Measurements from ENCODE around the gene CCDC142.
"Not testable (repeated sequence)": the region's sequence is repeated elsewhere in the genome, so short reads cannot be mapped to it uniquely, and the experiment has no call there.

Gene CCDC142

DNA sequence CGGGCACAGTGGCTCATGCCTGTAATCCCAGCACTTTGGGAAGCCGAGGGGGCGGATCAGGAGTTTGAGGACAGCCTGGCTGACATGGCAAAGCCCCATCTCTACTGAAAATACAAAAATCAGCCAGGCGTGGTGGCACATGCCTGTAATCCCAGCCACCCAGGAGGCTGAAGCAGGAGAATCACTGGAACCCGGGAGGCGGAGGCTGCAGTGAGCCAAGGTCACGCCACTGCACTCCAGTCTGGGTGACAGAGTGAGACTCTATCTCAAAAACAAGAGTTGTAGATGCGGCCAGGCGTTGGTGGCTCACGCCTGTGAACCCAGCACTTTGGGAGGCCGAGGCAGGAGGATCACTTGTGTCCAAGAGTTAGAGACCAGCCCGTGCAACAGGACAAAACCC, 12.1 kb downstream of the CCDC142 start:
- DNase-seq: not testable (repeated sequence)

DNA sequence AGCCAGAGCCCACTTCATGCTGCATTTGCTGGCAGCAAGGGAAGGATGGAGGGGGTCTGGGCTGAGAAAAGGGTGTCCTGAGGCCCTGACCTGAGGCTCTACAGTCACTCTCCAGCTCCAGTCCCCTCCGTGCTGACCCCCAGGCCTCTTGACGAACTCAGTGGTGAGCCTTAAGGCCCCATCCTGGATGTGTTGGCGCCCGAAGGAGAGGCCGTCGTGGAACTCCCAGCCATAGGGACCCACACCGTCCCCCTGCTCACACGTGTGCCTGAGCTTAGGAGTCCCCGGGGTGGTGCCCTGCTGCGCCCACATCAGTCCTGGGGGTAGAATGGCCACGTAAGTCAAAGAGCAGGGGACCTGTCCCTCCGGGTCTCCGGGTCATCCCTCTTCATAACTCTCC, 18.4 kb downstream of the CCDC142 start:
- no peak for DNase-seq

DNA sequence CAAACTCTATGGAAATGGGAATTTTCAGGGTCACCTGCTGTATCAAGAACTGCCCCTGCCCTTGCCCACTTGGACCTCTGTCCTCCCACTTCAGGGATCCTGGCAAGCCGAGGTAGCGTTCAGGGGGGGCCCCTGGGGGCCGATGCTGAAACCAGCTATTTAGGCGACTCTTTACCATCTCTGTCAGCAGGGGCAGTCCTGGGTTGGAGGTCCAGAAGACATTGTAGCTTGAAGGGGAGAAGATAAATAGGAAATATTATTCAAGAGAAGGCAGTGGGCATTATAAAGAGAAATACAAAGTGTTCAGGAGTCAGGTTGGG, 20.1 kb downstream of the CCDC142 start:
- no peak for DNase-seq

DNA sequence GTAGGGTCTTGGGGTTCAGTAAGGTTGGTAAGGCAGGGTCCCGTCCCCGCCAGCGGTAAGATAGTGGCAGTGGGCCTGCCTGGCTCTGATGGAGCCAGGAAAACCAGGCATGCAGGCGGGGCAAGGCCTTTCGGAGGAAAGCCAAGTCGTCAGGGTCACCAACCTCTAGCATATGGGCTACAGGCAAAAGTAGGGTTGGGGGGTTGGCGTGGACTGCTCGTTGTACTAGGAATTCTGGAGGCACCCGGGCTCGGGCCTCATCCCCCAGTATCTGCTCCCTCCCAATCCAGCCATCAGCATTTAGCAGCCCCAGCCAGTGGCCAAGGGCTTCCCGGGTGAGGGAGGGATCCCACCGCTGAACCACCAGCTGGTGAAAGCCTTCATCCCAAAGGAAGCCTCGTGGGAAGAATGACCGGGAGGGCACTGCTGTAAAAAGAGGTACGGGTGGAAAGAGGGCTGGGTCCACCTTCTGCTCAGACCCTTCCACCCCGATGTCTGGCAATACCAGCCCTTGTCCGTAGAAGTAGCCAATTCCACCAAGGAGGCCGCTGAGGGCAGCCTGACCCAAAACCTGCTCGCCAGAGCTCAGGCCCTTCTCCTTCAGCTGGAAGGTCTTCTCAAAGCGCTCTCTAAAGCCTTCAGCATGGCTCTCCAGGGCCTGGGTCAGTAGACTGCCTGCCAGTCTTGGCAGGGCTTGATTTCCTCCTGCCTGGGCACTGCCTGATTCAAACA, 20.6 kb downstream of the CCDC142 start:
- no peak for DNase-seq

DNA sequence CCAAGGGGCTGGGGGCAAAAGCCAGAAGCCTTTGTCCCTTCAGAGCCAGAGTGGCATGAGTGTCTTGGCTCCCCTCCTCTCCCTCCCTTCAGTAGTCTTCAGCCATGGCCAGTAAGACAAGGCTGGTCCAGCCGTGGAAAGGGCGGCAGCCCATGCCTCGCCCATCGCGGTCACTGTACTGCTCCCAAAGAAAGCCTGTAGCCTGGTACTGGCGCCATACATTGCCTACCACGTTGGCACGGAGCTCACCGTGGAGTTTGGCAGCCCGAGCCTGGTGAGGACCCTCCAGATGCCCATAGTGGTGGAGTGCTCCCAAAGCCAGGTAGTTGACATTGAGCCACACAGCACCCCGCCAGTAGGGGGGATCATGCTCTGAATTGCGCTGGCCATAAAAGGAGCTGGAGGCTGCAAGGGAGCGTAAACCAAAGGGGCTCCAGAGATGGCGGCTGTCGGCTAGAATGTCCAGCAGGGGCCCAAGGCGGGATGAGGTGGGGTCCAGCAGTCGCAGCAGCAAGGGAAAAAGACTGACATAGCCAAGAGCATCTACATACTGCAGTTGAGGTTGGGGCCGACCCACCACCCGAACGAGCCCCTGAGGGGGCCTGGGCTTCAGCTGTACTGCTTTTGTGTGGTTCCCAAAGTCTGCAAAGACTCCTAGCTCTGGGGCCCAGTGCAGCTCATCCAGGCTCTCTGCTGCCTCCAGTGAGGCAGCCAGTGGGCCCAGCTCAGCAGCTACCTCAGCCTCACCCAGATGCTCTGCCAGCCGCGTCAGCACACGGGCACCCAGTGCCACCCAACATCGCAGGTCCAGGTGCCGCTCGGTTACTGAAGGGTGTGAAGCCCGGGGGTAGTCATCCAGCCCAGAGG, 21.4 kb downstream of the CCDC142 start:
- no peak for DNase-seq

DNA sequence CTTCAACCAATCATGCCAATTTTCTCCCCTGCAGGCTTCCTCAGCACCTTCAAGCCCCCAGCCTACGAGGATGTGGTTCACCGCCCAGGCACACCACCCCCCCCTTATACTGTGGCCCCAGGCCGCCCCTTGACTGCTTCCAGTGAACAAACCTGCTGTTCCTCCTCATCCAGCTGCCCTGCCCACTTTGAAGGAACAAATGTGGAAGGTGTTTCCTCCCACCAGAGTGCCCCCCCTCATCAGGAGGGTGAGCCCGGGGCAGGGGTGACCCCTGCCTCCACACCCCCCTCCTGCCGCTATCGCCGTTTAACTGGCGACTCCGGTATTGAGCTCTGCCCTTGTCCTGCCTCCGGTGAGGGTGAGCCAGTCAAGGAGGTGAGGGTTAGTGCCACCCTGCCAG, 22.6 kb downstream of the CCDC142 start:
- DNase-seq: not testable (repeated sequence)

DNA sequence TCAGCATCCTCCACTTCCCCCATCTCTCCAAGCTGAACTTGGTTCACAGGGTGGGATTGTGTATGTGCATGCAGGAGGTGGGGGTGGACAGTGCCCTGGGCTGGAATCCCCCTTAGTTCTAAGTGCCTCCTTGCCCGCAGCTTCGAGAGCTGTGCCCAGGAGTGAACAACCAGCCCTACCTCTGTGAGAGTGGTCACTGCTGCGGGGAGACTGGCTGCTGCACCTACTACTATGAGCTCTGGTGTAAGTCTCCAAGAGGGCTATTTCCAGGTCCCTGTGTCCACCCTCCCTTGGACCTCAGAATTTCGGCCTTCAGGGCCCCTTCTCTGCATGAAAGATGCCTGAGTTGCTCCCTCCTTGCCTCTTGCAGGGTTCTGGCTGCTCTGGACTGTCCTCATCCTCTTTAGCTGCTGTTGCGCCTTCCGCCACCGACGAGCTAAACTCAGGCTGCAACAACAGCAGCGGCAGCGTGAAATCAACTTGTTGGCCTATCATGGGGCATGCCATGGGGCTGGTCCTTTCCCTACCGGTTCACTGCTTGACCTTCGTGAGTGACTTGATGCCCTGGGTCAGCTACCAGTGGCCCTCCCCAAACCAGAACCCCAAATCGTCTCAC, 23.2 kb downstream of the CCDC142 start:
- DNase-seq: not testable (repeated sequence)

DNA sequence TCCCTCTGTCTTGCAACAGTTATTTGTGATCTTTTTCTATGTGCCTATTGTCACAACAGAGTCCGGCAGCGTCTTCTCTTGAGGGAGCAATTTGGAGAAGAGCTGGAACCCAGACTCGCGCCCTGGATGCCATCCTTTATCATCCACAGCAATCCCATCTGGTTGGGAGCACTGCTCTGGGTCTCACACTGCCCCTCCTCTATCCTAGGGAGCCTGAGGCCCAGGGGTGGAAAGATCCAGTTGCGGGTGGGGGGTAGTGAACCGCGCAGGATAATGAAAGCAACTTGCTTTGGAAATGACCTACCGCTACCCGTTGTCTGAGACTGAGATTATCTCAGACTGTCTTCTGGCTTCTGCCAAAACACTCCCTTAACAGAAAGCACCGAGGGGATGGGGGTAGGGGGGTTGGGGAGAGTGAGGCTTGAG, 23.8 kb downstream of the CCDC142 start:
- no peak for DNase-seq

DNA sequence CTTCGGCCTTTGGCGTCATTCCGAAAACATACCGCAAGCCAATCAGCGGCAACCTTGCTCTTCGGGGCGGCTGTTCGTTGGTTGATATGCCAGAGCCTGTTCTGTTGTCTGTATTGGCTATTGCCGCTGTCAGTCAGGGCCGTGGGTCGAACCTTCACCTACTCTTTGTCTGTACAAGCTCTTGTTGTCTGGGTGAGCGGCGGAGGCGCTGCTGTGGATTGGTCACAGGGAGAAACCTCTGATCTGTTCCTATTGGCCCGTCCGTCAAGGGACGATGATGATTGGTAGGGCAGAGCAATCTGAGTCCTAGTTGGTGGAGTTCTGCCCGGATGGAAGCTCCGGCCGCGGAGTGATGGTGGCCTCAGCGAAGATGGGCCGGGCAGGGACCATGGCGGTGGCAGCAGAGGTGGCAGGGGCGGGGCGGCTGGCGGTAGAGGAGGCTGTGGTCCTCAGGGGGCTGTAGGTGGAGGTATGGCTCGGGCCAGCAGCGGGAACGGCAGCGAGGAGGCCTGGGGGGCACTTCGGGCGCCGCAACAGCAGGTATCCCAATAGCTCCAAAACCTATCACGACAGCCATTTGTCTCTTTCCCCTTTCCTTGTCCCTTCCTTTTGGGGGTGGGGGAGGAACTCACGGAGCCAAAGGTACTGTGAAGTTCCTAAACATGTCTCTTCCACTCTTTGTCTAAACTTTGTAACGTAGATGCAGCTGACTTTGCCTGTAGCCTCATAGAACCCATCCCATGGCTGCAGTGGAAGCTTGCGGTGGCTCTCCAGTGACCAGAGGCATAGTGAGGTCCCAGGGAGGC, 24.5 kb downstream of the CCDC142 start, which contains the start of gene WBP1:
Gene WBP1 (plus strand): TSS at position 307 of the 806 bp plus-strand sequence. CDS start 165 bp downstream, at position 472.
- DNase-seq: peak; percentile 98

DNA sequence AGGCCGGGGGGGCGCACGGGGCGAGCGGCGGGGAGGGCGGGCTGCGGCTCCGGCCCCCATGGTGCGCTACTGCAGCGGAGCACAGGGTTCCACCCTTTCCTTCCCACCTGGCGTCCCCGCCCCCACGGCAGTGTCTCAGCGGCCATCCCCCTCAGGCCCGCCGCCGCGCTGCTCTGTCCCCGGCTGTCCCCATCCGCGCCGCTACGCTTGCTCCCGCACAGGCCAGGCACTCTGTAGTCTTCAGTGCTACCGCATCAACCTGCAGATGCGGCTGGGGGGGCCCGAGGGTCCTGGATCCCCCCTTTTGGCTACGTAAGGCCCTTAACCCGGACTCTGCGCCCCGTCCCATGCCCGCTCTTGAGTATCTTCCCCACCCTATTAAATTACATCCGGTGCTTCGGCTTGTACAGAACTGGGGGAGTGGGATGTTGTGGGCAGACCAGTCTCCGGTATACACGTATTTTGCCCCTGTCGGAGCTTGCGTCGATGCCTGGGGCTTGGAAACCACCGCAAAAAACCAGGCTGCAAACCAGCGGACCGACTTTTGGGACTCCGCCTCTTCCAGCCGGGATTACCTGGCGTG, 25.2 kb downstream of the CCDC142 start:
- DNase-seq: no peak

DNA sequence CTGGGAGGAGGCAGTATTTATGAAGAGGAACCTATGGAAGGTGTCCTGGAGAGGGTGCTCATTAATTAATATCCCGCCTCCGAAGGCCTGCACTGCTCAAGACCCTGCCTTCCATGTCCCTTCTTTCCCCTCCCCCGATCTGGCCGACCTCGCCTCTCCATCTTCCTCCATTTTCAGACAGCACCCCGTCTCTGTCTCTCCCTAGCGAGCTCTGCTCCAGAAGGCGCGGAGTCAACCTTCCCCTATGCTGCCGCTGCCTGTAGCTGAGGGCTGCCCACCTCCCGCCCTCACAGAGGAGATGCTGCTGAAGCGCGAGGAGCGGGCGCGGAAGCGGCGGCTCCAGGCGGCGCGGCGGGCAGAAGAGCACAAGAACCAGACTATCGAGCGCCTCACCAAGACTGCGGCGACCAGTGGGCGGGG, 25.7 kb downstream of the CCDC142 start:
- no peak for DNase-seq

DNA sequence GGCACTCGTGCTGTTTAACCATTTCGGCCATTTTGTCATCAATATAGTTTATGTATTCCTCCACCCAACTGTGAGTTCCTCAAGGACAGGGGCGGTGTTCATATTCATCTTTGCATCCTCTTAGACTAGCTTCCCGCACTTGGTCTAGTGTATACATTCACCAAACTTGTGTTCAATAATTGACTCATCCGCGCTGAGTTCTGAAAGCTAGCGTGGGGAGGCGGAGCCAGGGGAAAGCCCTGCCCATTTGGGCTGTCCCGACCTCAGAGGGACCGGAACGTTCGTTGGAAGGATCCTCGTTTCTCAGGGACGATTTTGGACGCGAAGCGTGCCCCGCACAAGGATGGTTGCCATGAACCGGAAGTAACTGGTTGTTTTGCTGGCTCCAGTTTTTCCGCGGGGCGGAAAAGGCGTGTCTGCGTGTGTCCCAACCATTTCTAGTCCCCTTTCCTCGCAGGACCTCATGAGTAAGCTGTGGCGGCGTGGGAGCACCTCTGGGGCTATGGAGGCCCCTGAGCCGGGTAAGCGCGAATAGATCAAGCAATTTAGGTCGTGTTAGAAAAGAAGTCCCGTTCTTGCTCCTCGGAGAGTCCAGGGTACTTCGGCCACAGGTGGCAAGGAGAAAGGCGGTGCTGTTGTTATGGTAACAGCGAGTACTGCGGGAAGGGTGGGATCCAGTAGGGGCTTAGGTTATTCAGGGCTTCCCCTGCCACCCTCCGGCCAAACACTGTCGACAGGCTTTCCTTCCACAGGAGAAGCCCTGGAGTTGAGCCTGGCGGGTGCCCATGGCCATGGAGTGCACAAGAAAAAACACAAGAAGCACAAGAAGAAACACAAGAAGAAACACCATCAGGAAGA, 27.9 kb downstream of the CCDC142 start, which contains the start of gene INO80B:
Gene INO80B (plus strand): TSS at position 434 of the 858 bp plus-strand sequence. CDS start 30 bp downstream, at position 464.
- DNase-seq: peak; percentile 86

DNA sequence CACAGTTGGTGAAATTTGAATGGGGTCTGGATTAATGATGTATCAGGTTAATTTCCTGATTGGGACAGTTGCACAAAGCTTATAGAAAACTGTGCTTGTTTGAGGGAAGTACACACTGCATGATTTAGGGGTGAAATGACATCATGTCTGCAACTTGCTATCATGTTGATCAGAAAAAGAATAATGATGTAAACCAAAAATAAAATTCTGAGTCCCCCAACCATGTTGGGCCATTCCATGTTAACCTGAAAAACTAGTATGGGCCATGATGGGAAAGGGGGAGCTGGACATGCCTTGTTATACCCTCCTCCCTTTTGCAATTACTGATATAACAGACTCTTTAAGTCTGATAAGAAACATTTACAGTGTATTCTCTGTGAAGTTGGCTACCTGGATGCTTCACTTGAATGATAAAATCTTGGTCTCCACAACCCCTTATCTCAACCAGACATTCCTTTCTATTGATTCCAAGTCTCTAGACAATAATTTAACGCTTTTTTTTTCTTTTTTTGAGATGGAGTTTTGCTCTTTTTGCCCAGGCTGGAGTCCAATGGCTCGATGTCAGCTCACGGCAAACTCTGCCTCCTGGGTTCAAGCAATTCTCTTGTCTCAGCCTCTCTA, 32.1 kb downstream of the CCDC142 start:
- no peak for DNase-seq

DNA sequence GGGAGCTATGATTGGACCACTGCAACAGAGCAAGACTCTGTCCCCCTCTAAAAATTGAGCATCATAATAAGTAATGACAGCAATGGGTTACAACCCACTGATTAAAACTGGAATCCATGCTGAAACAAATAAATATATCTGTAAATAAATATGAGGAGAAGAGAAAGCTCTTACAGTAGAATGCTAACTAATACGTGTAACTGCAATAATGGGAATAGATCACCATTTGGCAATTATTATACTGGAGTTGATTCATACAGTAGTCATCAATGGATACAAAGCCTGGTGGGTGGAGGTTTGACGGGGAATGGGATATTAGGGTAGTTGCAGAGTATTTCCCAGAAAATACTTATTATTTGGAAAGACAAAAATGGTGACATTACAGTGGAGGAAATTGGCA, 34.0 kb downstream of the CCDC142 start:
- no peak for DNase-seq

DNA sequence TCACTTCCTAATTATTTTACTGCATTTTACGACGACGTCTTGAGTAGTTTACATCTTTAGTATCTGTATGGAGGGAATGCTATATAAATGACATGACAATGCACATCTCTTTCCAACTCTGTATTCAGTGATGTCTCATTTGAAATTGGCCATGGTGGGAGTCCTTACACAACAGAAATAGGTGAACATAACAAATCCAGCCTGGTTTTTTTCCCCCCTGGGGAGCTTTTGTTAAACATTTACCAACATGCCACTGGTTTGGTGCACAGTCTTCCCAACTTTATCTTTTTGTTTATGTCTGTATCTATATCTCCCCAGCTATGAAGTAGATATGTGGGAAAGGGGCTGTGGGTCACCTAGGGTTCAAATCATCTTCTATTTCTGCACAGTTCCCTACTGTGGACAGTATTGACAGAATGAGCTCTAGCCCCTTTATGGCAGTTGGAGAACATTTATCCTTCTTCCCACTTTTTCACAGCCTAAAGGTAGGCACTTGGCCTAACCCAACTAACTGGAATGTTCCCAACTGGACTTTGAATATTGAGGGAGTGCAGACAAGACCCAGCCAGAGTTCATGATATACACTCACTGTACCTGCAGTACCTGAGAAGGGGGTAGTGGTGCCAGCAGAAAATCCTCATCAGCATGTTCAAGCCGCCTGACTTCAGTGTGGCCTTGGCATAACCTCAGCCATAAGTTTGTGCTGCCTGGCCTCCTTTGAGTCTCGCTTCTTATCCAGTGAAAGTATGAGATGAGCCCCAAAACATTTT, 35.4 kb downstream of the CCDC142 start:
- no peak for DNase-seq

DNA sequence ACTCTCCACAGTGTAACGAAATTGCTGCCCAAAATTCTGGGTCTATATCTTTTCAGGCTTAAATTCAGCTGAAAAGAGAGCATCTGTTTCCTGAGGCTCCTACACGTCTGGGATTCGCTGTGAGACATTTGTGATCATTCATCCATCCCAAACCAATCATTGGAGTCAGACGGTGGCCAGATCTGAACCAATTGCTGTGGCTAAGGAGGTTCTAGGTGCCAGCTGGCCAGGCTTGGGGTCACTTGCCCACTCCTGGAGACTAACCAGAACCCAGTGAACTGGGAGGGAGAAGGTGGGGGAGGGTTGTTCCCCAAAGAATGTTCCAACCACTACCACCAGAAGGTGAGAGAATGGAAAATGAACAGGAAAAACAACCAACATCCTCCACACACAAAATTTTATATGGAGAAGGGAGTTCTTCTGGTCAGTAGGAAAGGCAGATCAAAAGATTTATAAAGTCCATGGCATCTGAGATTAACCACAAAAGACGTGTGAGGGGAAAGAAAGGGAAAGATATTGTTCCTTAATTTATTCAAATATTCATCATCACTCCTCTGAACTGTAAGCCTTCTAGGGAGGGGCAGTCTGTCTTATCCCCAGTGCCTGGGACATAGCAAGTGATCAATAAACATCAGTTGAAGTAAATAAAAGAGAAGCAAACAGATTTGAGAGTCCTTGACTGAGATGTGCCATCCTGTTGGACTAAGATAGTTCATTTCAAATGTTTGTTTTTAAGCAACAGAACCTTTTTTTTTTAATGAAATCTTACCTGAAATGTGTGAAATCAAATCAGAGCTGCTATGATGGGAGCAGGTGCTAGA, 38.1 kb downstream of the CCDC142 start:
- no peak for DNase-seq

DNA sequence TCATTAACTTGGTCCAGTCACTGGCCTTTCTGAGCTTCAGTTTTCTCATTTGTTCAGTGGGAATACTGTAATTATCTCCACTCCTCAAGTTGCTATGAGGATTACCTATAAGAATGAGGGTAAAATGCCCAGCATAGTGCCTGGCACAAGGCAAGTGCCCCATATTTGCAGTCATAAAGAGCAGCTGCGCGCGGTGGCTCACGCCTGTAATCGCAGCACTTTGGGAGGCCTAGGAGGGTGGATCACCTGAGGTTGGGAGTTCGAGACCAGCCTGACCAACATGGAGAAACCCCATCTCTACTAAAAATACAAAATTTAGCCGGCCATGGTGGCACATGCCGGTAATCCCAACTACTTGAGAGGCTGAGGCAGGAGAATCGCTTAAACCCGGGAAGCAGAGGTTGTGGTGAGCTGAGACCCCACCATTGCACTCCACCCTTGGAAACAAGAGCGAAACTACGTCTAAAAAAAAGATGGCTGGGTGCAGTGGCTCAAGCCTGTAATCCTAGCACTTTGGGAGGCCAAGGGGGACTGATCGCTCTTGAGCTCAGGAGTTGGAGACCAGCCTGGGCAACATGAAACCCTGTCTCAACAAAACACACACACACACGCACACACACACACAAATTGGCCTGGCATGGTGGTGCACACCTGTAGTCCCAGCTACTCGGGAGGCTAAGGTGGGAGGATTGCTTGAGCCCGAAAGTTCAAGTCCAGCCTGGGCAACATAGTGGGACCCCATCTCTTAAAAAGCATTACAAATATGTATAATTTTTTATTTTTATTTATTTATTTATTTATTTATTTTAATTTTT, 40.1 kb downstream of the CCDC142 start:
- not testable (repeated sequence) for DNase-seq
